HG03378 (cell line): ENCODE measurements around the gene GRIP2.

ENCODE experiments used
- ATAC-seq: cut with Tn5 transposase; IDR thresholded peaks from one replicate; pipeline ENCODE4 v1.9.1; 2021; ENCODE audit warnings: mild to moderate bottlenecking, moderate library complexity; ENCODE audit not compliant: unreplicated experiment

Gene GRIP2

DNA sequence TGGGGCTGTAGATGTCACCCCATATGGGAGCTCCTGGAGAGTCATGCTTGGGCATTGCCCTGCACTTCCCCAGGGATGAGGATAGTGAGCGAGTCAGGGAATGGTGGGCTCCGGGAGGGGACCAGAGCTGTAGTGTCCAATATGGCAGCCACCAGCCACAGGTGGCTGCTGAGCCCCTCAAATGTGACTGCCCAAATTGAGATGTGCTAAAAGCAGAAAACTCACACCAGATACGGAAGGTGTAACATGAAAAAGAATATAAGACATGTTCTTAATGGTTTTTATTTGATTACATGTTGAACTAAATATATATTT, 31.7 kb downstream of the GRIP2 start:
- no peak for ATAC-seq

DNA sequence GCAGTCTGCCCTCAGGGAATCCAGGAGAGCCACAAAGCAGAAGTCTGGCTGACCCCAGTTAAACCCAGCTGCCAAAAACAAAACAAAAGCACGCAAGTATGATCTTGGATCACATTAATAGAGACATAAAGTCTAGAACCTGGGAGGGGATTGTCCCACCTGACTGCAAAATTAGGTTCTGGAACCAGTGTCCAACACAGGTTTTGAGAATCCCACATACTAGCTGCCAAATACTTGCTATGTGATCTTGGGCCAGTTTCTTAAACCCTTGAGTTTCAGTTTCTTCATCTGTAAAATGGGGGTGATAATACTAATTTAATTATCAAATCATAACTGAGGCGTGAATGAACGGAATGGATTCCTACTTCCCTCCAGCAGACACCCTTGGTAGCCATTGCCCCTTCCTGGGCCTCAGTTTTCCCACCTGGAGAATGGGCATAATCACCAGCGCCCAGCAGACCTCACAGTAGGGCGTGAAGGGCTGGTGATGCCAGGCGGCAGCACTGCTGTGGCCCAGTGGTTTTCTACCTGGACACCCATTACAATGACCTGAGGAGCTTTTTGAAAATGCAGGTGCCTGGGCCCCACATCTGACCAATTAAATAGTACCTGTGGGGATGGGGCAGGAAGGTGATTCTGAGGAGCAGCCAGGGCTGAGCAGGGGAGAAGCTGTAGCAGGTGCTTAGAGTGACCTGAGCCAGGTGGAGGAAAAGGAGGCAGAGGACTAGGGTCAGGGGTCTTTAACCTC, 32.2 kb downstream of the GRIP2 start:
- no peak for ATAC-seq

DNA sequence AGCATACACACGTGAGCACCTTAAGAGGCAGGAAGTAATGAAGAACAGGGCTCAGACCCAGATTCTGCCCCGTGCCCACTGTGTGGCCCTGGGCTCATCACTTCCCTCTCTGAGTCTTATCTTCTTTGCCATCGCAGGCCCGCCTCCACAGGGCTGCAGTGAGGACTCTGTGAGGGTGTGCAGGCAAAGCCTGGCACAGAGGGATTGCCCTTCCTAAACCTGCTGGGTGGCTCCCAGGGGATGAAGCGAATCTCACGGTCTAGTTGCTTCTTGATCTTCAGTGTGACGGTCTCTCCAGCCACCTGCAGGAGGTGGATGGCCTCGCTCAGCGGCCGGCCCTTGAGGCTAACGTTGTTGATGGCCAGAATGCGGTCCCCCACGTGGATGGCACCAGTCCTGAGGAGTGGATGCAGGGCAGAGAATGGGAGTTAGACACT, 32.8 kb downstream of the GRIP2 start:
- ATAC-seq, result no peak

DNA sequence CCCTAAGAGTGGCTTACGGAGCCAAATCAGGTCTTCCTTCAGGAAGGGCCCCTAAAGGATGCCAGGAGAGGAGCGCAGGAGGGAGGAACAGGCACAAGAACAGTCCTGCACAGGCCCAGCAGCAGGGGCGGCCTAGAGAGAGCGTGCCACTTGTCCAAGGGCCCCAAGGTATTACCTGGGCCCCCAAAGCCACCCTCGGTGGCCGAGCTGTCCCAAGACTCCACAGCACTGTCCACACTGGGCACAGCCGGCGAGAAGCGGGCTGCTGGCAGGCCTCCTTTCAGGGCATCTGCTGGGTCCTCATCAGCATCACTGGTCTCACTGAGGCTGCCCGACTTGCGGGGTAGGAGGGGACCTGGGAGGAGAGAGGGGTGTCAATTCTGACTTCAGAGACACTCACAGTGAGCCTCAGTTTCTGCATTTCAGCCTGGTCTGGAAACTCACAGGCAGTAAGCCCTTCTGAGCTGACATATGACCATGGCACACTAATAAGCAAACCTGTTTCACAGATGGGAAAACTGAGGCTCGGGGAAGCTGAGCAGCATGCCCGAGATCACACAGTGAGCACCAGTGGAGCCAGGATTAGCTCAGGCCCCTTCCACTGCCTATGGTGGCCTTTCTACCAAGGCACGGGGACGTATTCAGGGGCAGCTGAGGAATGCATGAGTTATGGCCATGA, 33.4 kb downstream of the GRIP2 start:
- no peak for ATAC-seq

DNA sequence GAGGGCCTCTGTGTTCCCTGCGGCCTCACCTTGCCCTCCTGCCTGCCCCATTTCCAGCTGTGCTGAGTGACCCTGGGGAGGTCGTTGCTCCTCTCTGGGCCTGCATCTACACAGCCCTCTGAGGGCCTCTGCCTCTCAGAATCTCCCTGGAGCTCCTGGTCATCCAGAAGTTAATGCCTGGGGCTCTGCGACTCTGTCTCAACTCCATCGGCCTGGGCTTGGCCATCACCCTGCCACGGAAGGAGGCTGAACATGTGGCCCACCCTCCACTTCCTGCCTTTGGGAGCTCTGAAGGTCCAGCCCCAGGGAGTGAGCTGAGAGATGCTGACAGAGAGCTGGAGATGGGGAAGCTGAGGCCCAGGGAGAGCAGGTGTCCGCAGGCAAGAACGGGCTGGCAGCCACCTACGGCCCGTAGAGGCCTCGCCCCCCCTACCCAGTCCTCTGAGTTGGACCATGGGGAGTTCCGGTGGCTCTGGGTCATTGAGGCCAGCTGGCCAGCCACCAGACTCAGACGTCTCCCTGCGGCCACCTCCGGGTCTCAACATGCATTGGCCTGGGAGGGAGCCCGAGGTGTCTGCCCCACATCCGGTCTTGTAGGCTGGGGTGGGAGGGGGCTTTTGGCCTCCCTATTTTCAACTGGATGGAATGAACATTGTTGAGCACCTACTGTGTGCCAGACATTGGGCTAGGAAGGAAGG, 34.2 kb downstream of the GRIP2 start:
- ATAC-seq, result no peak

DNA sequence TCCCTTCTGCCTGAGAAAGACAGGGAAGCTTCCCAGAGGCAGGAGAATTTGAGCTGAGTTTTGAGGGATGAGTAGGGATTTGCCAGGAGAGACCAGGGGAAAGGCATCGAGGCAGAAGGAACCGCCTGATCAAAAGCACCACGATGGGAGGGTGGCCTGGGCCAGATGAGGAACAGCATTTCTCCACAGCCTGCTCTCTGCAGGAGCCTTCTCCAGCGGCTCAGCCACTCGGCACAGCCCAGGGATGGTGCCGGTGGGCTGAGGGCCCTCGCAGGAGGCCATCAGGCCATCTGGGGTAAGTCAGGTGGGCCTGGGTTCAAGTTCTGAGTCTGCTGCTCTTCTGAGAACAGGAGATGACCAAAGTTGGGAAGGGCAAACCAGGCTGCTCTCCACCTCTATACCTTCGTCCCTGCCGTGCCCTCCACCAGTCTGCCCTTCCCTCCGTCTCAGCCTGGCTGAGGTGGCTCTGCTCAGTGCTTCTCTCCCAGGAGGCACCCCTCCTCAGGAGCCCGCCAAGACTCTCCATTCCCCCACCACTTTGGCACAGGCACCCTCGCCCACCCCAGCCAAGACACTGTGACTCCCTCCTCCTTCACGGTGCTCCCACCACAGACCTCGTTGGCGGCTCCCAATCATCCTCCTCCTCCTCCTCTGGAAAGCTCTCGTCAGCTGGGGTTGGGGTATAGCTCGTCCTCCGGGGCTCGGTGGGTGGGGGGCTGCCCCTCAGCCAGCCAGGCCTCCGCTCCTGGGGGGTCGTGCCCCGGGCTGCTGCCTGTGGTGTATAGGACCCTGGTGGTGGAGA, 34.9 kb downstream of the GRIP2 start:
- no peak for ATAC-seq

DNA sequence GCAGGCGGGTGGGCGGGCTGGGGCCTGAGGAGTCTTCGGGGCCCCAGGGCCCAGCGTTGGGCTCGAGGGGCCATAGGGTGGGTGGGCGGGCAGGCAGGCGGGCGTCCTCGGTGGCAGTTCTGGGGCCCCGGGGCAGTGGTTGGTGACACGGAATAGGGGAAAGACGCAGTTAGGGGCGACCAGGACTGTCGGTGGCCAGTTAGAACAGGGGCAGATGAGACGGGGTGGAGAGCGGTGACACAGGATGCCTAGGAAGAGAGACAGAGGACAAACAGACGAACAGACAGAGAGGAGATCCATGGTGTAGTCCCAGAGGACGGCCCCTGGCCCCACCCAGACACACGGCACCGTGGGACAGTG, 36.5 kb downstream of the GRIP2 start:
- no peak for ATAC-seq

DNA sequence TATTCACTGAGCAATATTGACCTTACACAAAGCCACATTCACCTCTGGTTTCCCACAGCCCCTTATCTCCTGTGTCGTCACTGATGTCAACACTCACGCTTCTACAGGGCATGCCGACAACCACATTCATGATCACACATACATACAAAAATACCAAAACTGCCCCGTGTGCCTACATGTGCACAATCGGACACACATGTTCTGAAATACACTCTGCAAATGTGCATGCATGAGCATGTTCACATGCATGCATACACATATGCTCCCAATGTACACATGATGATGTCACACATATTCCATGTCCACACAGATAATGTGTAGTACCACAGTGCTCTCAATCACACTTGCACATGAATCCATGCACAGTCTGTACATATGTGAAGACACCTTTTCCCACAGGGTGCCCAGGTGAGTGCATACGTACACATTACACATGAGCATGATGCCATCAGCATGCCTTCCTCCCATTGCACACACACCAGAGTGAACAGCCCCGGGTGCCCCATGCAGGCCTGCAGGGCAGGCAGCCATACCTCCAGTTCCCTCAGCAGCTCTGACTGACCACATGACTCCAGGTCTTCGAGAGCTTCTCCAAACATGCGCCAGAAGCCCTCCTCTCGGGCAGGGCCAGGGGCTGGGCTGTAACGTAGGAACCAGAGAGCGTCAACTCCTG, 37.0 kb downstream of the GRIP2 start:
- ATAC-seq, result no peak

DNA sequence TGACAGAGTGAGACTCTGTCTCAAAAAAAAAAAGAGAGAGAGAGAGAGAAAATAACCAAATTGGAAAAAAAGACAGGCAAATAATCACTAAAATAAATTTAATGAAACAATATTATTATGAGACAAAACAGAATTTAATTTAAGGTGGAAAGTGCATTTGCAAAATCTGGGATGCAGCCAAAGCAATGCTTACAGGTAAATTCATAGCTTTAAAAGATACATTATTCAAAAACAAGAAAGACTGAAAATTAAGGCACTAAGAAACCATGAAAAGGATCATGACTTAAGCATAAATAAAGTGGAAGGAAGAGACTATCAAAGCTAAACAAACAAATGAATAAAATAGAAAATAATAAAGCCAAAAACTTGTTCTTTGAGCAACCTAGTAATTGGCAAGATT, 37.7 kb downstream of the GRIP2 start:
- ATAC-seq, result no peak

DNA sequence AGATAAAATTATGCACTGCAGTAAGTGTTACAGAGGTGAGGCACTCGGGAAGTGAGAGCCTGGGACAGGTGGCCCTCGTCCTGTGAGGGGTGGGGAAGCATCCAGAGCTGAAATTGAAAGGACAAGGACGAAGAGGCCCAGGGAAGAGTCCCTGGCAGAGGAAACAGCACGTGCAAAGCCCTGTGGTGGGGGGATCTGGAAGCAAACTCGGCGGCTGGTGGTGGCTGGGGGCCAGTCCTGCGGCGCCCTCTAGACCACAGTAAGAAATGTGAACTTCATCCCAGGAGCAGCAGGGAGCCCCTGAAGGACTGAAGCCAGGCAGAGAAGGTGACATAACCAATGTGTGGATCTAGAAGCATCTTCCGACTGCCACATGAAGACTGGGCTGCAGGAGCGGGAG, 42.8 kb downstream of the GRIP2 start:
- ATAC-seq, result no peak

DNA sequence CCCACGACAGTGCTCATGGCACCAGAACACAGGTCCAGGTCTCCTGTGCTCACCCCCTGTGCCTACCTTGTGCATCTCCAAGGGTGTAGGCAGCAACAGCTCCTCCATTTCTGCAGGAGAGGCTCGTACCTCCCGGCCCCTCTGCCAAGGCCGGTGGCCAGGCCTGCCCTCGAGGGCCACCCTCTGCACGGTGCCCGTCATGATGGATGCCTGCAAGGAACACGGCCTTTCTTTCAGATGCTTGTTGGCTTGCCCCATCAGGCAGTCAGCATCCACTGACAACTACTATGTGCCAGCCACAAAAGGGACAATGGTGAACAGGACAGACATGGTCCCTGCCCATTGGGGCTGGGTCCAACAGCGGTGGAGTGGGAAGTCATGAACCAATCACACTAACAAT, 43.8 kb downstream of the GRIP2 start:
- no peak for ATAC-seq

DNA sequence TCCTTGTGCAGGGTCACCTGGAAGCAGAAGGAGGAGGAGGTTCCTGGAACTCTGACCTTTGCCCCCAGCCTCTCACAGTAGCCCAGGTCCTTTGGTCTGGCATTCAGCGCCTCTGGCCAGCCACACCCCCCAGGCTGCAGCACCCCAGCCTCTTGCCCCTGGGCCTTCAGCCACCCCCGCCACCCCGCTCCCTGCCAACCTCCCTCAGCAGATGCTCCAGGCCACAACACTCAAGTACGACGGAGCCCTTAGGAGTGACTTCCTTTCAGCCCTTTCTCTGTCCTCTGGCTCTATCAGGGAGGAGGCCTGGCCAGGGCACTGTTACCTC, 45.2 kb downstream of the GRIP2 start:
- ATAC-seq, result no peak

DNA sequence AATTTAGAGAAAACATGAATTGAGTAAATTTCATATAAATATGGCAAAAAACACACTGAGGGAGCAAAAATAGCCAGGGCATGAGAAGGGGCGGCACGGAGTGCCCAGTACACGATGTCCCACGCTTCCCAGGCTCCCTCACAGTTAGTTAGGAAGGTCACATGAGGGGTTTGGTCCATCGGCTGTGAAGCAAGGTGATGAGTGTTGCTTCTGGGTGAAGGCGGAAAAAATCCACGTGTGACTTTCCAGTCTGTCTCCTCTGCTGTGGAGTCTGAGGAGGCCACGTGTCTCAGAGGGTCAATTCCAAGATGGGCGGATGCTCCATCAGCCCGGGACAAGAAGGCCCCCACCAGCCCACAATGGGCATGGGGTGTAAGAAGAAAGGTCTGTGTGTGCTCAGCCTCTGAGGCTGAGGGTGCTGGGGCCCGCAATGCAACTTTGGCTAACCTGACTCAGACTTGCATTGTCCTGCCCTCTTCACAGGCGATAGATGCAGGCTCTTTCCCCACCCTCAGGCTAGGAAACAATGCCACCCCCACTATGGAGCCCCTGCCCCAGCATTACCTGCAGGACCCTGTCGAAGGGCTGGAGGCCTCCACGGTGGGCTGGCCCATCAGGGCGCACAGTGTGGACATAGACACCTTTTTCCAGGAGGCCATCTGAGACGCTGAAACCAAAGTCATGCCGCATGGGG, 45.7 kb downstream of the GRIP2 start:
- ATAC-seq, result no peak

DNA sequence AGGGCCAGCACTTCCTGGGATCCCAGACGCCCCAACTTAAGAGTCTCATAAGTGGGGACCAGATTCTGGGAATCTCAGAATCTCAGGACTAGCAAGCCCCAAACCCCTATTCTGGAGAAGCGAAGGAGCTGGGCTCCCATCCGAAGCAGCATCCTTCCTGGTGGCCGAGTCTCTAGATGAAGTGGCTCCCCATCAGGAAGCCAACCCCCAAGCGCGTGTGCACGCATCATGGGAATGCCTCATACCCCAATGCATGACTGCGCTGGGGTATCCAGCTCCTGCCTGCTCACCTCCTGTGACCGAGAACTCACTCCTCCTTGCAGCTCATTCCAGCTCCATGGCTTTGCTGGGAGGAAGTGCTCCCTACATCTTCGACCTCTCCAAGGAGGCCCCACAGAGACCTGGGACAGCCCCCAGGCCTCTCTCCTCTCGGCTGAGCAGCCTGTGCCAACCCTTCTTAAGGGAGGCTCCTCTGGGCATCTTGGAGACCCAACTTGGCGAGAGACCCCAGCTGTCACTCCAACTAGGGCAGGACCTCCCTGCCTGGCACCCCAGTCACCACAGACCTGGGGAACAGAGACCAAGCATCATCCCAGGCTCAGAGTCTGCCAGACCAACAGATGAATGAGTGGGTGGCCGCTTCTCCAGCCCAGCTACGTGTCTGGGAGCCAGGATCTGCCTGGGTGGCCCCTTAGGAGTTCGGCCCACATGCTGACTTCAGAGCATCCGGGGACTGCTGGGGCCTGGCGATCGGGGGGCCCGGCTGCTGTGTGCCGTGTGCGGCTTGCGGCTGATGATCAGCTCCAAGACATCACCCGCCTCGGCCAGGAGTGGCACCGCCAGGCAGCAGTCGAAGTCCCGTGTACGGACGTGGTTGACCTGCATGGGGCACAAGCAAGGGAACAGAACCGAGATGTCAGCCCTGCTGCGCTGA, 46.9 kb downstream of the GRIP2 start:
- ATAC-seq, result no peak

DNA sequence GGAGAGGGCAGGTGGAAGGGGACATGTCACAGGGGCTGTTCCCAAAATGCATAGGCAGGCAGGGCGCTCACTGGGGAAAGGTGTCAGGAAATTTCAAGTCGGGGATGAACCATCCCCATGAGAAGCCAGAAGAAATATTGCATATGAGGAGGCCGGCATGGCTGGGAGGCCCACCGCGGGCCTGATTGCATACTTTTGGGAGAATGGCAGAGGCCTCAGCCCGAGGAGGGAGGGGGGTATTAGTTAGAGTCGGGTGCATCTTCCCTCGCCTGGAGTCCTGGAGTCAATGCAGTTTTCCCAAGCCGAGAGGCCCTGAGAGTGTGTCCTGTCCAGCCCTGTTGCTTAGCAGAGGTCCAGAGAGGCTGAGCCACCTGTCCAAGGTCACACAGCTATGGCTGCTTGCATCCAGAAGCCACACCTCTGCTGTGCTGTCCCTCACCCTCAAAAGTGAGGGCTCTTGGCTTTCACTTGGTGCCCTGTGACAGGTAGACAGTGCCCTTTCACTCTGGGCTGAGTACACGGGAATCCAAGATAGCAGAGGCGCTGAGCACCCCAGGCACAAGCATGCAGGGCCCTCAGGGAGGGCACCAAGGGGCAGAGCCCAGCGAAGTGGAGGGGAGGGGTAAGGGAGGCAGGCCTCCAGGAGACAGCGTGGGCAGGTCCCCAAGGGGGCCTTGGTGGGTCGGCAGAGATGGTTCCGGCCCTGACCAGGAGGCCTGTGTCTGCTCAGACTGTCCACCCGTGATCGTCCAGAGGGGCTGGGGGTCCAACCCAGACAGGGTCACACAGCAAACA, 48.5 kb downstream of the GRIP2 start:
- no peak for ATAC-seq

DNA sequence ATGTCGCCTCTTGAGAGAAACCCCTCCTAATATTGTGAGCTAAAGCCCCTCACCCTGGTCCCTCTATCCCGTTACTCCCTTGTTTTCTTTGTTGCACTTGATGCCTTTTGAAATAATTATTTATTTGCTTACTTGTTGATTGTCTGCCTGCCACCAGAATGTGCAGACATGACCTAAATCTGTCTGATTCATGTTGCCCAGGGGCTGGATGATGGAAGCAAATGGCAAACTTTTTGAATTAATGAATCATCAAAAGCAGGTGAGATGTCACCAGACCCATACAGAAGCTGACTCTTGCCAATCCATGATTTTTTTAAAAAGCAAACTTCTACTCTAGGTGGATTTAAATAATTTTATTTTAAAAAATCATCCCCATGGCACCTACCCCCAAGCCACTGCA, 49.3 kb downstream of the GRIP2 start:
- no peak for ATAC-seq

DNA sequence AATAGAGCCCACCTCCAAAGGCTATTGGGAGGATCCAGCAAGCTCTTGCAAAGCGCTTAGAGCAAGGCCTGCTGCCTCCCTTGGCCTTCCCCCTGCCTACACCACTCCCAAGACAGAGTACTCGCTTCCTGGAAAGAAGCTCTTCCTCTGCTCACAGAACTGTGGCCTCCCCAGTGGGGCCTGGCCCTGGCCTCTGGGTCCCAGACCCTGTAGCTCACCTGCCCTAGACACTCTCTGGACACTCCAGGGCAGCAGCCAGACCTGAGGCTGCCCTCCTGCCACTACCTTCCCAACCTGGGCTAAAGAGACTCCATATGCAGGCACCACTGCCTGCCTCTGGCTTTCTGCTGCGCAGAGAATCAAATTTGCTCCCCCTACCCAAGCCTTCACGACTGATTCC, 49.9 kb downstream of the GRIP2 start:
- ATAC-seq, result no peak

DNA sequence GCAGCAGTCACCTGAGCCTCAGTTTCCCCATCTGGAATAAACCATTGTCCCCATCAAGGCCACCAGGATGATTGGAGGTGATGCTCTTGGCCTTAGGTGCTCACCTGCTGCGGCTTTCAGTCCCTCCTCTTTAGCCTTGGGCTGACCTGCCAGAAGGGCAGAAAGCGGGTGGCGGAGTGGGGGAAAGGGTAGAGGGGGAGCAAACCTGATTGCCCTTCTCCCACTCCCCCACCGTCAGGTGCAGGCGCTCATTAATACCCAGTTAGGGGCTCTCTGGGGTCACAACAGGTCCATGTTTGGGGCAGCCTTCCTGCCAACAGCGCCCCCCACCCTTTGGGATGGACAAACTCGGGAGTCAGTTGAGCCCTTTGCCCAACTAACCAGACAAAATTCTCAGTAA, 50.5 kb downstream of the GRIP2 start:
- no peak for ATAC-seq
